Esophagus squamous epithelium (tissue), 5 donors: ENCODE data around the gene ITM2B. TPM values are rescaled to one million over a fixed set of nuclear protein-coding genes. Genes with fewer than 3 reads are reported as not detected.

Experiments
- DNase-seq: peaks from one replicate; lab custom pipeline; 2025; lab: John Stamatoyannopoulos, UW
- H3K27ac ChIP-seq, 4 donors: fragments of 200-600 bp; sonication (generic); one replicate each; pipeline ENCODE4 v1.5.1; 2016 to 2019; ENCODE audit warnings: mild to moderate bottlenecking in 1 of 4
- H3K27me3 ChIP-seq, 4 donors: fragments of 200-600 bp; sonication (generic); 1 replicate in 3 of 4; 2 replicates in 1 of 4; pipeline versions ENCODE4 v1.5.1 to v1.6.0; 2017 to 2021; ENCODE audit warnings: antibody characterized with exemption in 1 of 4
- H3K36me3 ChIP-seq, 3 donors: fragments of 200-600 bp; sonication (generic); one replicate each; pipeline ENCODE4 v1.5.1; 2016 to 2019
- H3K4me1 ChIP-seq, 3 donors: fragments of 200-600 bp; sonication (generic); one replicate each; pipeline ENCODE4 v1.5.1; 2017 to 2019
- H3K4me3 ChIP-seq, 4 donors: fragments of 200-600 bp; sonication (generic); 1 replicate in 3 of 4; 2 replicates in 1 of 4; pipeline ENCODE4 v1.5.1; 2016 to 2019; ENCODE audit warnings: mild to moderate bottlenecking in 2 of 4, moderate library complexity in 1 of 4
- H3K9me3 ChIP-seq, 3 donors: fragments of 200-600 bp; sonication (generic); one replicate each; pipeline ENCODE4 v1.5.1; 2016 to 2019
- CTCF ChIP-seq, 6 experiments: fragments of 450-650 bp in 4 of 6; fragments of 200-600 bp in 2 of 6; sonication (generic) in 2 of 6; IDR thresholded peaks; one replicate each; pipeline ENCODE4 v1.5.1; 2016 to 2019; ENCODE audit warnings: antibody characterized with exemption in 6 of 6, mild to moderate bottlenecking in 4 of 6, moderate library complexity in 4 of 6
- POLR2A ChIP-seq, 4 donors: fragments of 450-650 bp; IDR thresholded peaks; one replicate each; pipeline ENCODE4 v1.6.1; 2017; ENCODE audit warnings: antibody characterized with exemption in 4 of 4, mild to moderate bottlenecking in 4 of 4, moderate library complexity in 3 of 4
- WGBS, 2 donors: methylation state at CpG; one replicate each; pipeline ENCODE4 v1.1.5; 2018; 5-methylcytosine and 5-hydroxymethylcytosine counted together
- intact Hi-C: fragments of 100-400 bp; cut with DNase I; formaldehyde crosslinking; loops from one replicate; pipeline ENCODE4 v1.15.0; 2022
- total RNA-seq, 4 donors: library from RNA; depleted of rRNA; stranded (reverse); fragments of >200 nt; gene quantifications; one replicate each; pipeline ENCODE4 v1.1.0, GENCODE V29; 2016
- donor health status: DM: yes; HTN: yes; CAD: no.

The ITM2B gene
- total RNA-seq, 4 donors from 2014 or later: 418 to 554 (median 457) TPM

- DNase-seq: no peak
- peak overlapping the region in 3 of 4 donors; percentile 32 to 46 (median 35) for H3K4me3 ChIP-seq
- peaks cover 0 to 7% (median 3%) of the 10 kb centered on the region in 3 donors for H3K4me1 ChIP-seq
- no peak overlapping the region for H3K27ac ChIP-seq
- WGBS, 2 donors: 81 to 94% methylated on average over 29 to 47 of the region's 47 CpGs
- TF ChIP-seq POLR2A (IDR thresholded peaks at IDR 0.05) (no peak), CTCF (IDR thresholded peaks at IDR 0.05) (no peak)
- intact Hi-C loops: no loop called here
- H3K9me3 ChIP-seq: peaks cover 0 to 38% (median 3%) of the 10 kb centered on the region in 3 donors
- H3K36me3 ChIP-seq: peaks cover 3 to 53% (median 5%) of the 10 kb centered on the region in 3 donors
- no peaks in the 10 kb centered on the region for H3K27me3 ChIP-seq
Observed at GRCh38 chr13:48318821-48319511, 86.0 kb downstream of the ITM2B start.

Other genes with a start within 250 kb of the ITM2B start
- 10 to 100 TPM; 22.7 to 56.6 (median 47.4) TPM for gene SUCLA2, start 231.9 kb upstream of the ITM2B start, total RNA-seq
- 10 to 100 TPM in 3 of 4 donors, 1 to 10 TPM in 1; 7.2 to 31.9 (median 18.5) TPM for gene NUDT15, start 195.5 kb upstream of the ITM2B start, total RNA-seq
- gene MED4, start 138.1 kb upstream of the ITM2B start, total RNA-seq: 10 to 100 TPM; 21.5 to 39.9 (median 32.3) TPM
- 10 to 100 TPM; 23.0 to 62.6 (median 42.4) TPM for gene RB1, start 70.5 kb downstream of the ITM2B start, total RNA-seq
- 100 to 1,000 TPM in 1 of 4 donors, 10 to 100 TPM in 3; 50.6 to 102 (median 82.2) TPM for gene LPAR6, start 179.9 kb downstream of the ITM2B start, total RNA-seq